Liver (tissue), 9 donors: ENCODE measurements around the gene ZSWIM7. TPM values are rescaled to one million over a fixed set of nuclear protein-coding genes. Genes with fewer than 3 reads are reported as not detected.

ENCODE experiments used
- DNase-seq: peaks from one replicate; pipeline ENCODE4 v3.0.0-alpha.2; 2017; ENCODE audit warnings: low spot score
- H3K27ac ChIP-seq, 2 donors: one replicate each; pipeline ENCODE4 v1.7.0; 2013; ENCODE audit warnings: inconsistent platforms in 2 of 2, low read length in 2 of 2, control low read depth in 1 of 2, low read depth in 1 of 2, mild to moderate bottlenecking in 1 of 2
- H3K27me3 ChIP-seq, 4 donors: one replicate each; pipeline versions ENCODE4 v1.6.1 to v1.7.0; 2013; ENCODE audit warnings: low read length in 3 of 4, inconsistent platforms in 1 of 4, mild to moderate bottlenecking in 1 of 4, moderate library complexity in 1 of 4; ENCODE audit not compliant: control insufficient read depth in 4 of 4, insufficient read depth in 4 of 4
- H3K36me3 ChIP-seq, 4 donors: one replicate each; pipeline versions ENCODE4 v1.6.1 to v1.7.0; 2013; ENCODE audit warnings: low read length in 3 of 4, mild to moderate bottlenecking in 3 of 4, low read depth in 1 of 4, moderate library complexity in 1 of 4; ENCODE audit not compliant: control insufficient read depth in 4 of 4, insufficient read depth in 3 of 4
- H3K4me1 ChIP-seq, 4 donors: one replicate each; pipeline versions ENCODE4 v1.6.1 to v1.7.0; 2013; ENCODE audit warnings: low read length in 3 of 4, mild to moderate bottlenecking in 3 of 4, moderate library complexity in 1 of 4; ENCODE audit not compliant: control insufficient read depth in 4 of 4, insufficient read depth in 4 of 4
- H3K4me3 ChIP-seq, 3 donors: one replicate each; pipeline versions ENCODE4 v1.6.1 to v1.7.0; 2013; ENCODE audit warnings: low read length in 3 of 3, control low read depth in 1 of 3, low read depth in 1 of 3, mild to moderate bottlenecking in 1 of 3
- H3K9ac ChIP-seq, 2 donors: one replicate each; pipeline ENCODE4 v1.7.0; 2013; ENCODE audit warnings: low read length in 2 of 2, mild to moderate bottlenecking in 2 of 2, moderate library complexity in 2 of 2, control low read depth in 1 of 2, low read depth in 1 of 2
- H3K9me3 ChIP-seq, 4 donors: one replicate each; pipeline versions ENCODE4 v1.6.1 to v1.7.0; 2013; ENCODE audit warnings: low read length in 3 of 4; ENCODE audit not compliant: control insufficient read depth in 4 of 4
- EGR1 ChIP-seq, 2 donors: IDR thresholded peaks; 2 replicates each; pipeline ENCODE4 v1.6.1; 2016 to 2018; ENCODE audit warnings: antibody characterized with exemption in 2 of 2, low read depth in 2 of 2
- FOXA2 ChIP-seq: IDR thresholded peaks from 2 replicates; pipeline ENCODE4 v1.6.1; 2016; ENCODE audit warnings: antibody characterized with exemption
- GABPA ChIP-seq, 2 donors: IDR thresholded peaks in 1 of 2; conservative IDR thresholded peaks in 1 of 2; 2 replicates each; pipeline ENCODE4 v1.6.1; 2016; ENCODE audit warnings: antibody characterized with exemption in 2 of 2, mild to moderate bottlenecking in 1 of 2, moderate library complexity in 1 of 2
- HNF4A ChIP-seq, 2 donors: conservative IDR thresholded peaks; 2 replicates each; pipeline ENCODE4 v1.6.1; 2016; ENCODE audit warnings: antibody characterized with exemption in 2 of 2, mild to moderate bottlenecking in 2 of 2
- HNF4G ChIP-seq: IDR thresholded peaks from 2 replicates; pipeline ENCODE4 v1.6.1; 2016; ENCODE audit warnings: antibody characterized with exemption
- NR2F2 ChIP-seq: IDR thresholded peaks from 2 replicates; pipeline ENCODE4 v1.6.1; 2016; ENCODE audit warnings: antibody characterized with exemption
- RAD21 ChIP-seq, 2 donors: IDR thresholded peaks; 2 replicates each; pipeline ENCODE4 v1.6.1; 2016; ENCODE audit warnings: antibody characterized with exemption in 2 of 2, mild to moderate bottlenecking in 2 of 2
- REST ChIP-seq: IDR thresholded peaks from 2 replicates; pipeline ENCODE4 v1.6.1; 2016; ENCODE audit warnings: antibody characterized with exemption, mild to moderate bottlenecking
- RXRA ChIP-seq, 2 donors: IDR thresholded peaks; 2 replicates each; pipeline ENCODE4 v1.6.1; 2017 to 2018; ENCODE audit warnings: antibody characterized with exemption in 2 of 2, mild to moderate bottlenecking in 1 of 2
- SP1 ChIP-seq: IDR thresholded peaks from 2 replicates; pipeline ENCODE4 v1.6.1; 2018; ENCODE audit warnings: antibody characterized with exemption, mild to moderate bottlenecking
- WGBS: extraction: QIAGEN DNeasy Blood & Tissue Kit; methylation state at CpG from one replicate; pipeline ENCODE4 v1.1.7; 2013; 5-methylcytosine and 5-hydroxymethylcytosine counted together
- polyA plus RNA-seq, 2 donors: library from polyadenylated mRNA; stranded (reverse) in 1 of 2; unstranded in 1 of 2; fragments of 200-250 nt in 1 of 2; fragments of >200 nt in 1 of 2; fragmentation: Nextera tagmentation in 1 of 2; extraction: Ambion mirVana in 1 of 2; gene quantifications; one replicate each; pipeline versions ENCODE4 v1.2.1 to v1.2.3, GENCODE V29; 2013 to 2015
- total RNA-seq, 2 donors: library from RNA; depleted of rRNA; stranded (reverse); fragments of >200 nt; gene quantifications; one replicate each; pipeline ENCODE4 v1.2.3, GENCODE V29; 2014
- TF ChIP-seq, protein P1 (sequence below): IDR thresholded peaks from 2 replicates; pipeline ENCODE4 v1.6.1; 2016; ENCODE audit warnings: antibody characterized with exemption
- TF ChIP-seq, protein P2 (sequence below): fragments of 150-350 bp; IDR thresholded peaks from 2 replicates; pipeline ENCODE4 v1.5.1; 2017; ENCODE audit warnings: improper control_type of control experiment, low read depth, low read length; ENCODE audit not compliant: missing input control
- donor health status: healthy.
- donor health status: healthy.
- donor health status: healthy.
- donor health status: healthy.
- donor health status: healthy.

Gene ZSWIM7
- total and polyA plus RNA-seq, 4 donors, result 7.1 to 27.0 (median 13.8) TPM

DNA sequence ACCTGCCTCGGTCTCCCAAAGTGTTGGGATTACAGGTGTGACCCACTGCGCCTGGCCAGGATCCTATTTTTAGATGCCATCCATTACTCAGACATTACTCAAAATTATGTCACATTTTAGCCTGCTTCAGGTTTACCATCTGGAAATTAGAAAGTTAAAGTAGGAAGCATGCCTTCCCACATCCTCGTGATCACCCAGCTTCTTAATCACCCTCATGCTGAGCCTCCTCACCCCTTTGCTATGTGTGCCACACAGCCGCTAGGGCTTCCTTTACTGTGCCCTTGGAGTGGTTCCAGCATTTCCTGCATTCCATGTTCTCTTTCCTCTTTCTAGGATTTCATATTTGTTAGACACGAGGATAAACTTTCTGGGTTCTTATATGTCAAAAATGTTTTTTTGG lies 45.3 kb downstream of the ZSWIM7 start:
- H3K4me1 ChIP-seq, result no peaks in the 10 kb centered on the region
- no peak overlapping the region for H3K9ac ChIP-seq
- H3K9me3 ChIP-seq, result no peaks in the 10 kb centered on the region
- H3K36me3 ChIP-seq, result no peaks in the 10 kb centered on the region
- DNase-seq, result no peak
- H3K4me3 ChIP-seq, result no peak overlapping the region
- WGBS, result 76% methylated on average over 5 of the region's 5 CpGs
- no peak overlapping the region for H3K27ac ChIP-seq
- no peaks in the 10 kb centered on the region for H3K27me3 ChIP-seq
- TF ChIP-seq, protein P1, sequence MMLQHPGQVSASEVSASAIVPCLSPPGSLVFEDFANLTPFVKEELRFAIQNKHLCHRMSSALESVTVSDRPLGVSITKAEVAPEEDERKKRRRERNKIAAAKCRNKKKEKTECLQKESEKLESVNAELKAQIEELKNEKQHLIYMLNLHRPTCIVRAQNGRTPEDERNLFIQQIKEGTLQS, result no peak
- TF ChIP-seq FOXA2, result no peak
- no peak for TF ChIP-seq RXRA (IDR thresholded peaks at IDR 0.05)
- TF ChIP-seq HNF4A (conservative IDR thresholded peaks at IDR 0.05), result no peak
- no peak for TF ChIP-seq RAD21 (IDR thresholded peaks at IDR 0.05)
- no peak for TF ChIP-seq NR2F2
- no peak for TF ChIP-seq EGR1 (IDR thresholded peaks at IDR 0.05; ENCODE audit: low read depth in 2 of 2)

- H3K9ac ChIP-seq, result no peak overlapping the region
- no peaks in the 10 kb centered on the region for H3K9me3 ChIP-seq
- H3K4me3 ChIP-seq, result no peak overlapping the region
- H3K27me3 ChIP-seq, result no peaks in the 10 kb centered on the region
- no peaks in the 10 kb centered on the region for H3K36me3 ChIP-seq
- H3K4me1 ChIP-seq, result no peaks in the 10 kb centered on the region
- H3K27ac ChIP-seq, result no peak overlapping the region
- TF ChIP-seq RXRA (IDR thresholded peaks at IDR 0.05), result no peak
- no peak for TF ChIP-seq SP1
- TF ChIP-seq REST, result no peak
- TF ChIP-seq, protein P1, result no peak
- TF ChIP-seq, protein P2, sequence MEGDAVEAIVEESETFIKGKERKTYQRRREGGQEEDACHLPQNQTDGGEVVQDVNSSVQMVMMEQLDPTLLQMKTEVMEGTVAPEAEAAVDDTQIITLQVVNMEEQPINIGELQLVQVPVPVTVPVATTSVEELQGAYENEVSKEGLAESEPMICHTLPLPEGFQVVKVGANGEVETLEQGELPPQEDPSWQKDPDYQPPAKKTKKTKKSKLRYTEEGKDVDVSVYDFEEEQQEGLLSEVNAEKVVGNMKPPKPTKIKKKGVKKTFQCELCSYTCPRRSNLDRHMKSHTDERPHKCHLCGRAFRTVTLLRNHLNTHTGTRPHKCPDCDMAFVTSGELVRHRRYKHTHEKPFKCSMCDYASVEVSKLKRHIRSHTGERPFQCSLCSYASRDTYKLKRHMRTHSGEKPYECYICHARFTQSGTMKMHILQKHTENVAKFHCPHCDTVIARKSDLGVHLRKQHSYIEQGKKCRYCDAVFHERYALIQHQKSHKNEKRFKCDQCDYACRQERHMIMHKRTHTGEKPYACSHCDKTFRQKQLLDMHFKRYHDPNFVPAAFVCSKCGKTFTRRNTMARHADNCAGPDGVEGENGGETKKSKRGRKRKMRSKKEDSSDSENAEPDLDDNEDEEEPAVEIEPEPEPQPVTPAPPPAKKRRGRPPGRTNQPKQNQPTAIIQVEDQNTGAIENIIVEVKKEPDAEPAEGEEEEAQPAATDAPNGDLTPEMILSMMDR, result no peak
- no peak for TF ChIP-seq HNF4A (conservative IDR thresholded peaks at IDR 0.05)
- TF ChIP-seq GABPA (IDR thresholded peaks at IDR 0.05 in 1 of 2, conservative IDR thresholded peaks at IDR 0.05 in 1 of 2), result no peak
- no peak for TF ChIP-seq HNF4G
- no peak for TF ChIP-seq FOXA2
- WGBS, result 79% methylated on average over 22 of the region's 22 CpGs
- no peak for DNase-seq
Measured at GRCh38 chr17:15952916-15953790, 46.4 kb downstream of the ZSWIM7 start.
